Stimulated activated CD4-positive, alpha-beta T cell treated with anti-CD3 and anti-CD28 coated beads, Interleukin-12 subunit alpha, Interleukin-12 subunit beta, amount 100 ng/mL, for 48 hours (primary cell): ENCODE data around the gene PLBD2.

Source experiments
- DNase-seq, 3 donors: peaks; one replicate each; pipeline ENCODE4 v3.0.0-alpha.2; 2020; ENCODE audit warnings: low read depth in 2 of 3, low spot score in 1 of 3

Gene PLBD2

DNA sequence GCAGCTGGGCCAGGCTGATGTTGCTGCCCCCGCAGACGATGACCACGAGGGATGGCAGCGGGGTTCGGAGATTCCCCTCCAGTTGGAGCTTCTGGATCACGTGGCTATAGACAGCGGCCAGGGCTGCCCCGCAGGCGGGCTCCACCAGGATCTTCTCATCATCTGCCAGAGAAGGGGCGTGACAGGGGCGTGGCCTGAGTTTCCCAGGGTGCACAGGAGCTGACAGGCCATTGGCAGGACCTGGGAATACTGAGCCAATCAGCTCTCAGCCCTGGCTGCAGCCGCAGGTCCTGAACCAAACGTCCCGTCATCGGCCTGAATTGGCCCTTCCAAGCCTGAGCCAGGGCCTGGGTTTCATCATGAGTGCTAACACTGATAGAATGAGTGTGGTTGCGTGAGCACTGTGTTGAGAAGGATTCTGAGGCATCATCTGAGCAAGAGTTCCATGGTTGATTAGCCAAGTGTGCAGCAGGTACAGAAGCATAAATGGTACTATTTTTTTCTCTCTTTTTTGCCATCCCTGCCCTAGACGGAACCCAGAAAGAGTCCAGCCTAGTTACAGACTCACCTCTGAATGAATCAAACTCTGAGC, 34.7 kb downstream of the PLBD2 start:
- no peak for DNase-seq

DNA sequence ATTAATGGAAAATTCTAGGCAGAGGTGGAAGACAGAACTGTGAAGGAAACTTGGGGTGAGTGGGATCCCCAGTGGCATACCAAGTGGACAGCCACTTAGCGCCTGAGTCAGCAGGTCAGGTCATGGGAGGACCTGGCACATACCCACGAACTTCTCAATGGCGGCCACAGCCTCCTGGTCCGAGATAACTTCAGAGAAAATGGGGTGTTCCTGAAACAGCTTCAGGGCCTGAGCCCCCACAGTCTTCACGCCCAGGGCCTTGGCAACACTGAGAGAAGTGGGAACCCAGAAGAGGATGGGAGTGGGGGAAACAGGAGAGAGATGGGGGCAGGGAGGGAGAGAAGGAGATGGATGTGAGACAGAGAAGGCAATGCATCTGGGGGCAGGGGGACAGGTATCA, 35.4 kb downstream of the PLBD2 start:
- no peak for DNase-seq

DNA sequence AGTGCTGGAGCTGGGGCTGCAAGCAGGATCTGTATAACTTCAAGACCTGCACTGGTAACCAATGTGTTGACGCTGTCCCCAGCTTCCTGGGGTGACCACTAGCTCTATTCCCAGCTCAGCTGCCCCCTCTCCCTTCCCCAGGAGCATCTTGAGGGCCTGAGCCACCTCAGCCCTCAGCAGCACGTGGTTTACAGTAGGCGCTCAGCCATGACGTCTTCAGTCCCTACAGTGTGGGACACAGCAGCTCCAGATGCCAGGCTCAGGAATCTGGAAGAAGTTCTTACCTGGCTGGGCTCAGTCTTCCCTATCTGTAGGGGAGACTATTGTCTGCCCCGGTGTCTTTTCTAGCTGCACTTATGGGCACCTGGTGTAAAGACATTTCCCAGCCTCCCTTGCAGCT, 36.7 kb downstream of the PLBD2 start:
- DNase-seq = no peak

DNA sequence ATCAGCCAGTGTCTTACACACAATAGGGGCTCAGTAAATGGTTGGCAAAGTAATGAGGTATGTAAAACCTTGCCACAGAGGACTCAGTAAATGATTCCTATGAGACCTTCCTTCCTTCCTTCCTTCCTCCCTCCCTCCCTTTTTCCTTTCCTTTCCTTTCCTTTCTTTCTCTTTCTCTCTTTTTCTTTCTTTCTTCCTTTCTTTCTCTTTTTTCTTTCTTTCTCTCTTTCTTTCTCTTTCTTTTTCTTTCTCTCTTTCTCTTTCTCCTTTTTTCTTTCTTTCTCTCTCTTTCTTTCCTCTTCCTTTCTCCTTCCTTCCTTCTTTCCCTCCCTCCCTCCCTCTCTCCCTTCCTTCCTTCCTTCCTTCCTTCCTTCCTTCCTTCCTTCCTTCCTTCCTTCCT, 37.8 kb downstream of the PLBD2 start:
- no peak for DNase-seq

DNA sequence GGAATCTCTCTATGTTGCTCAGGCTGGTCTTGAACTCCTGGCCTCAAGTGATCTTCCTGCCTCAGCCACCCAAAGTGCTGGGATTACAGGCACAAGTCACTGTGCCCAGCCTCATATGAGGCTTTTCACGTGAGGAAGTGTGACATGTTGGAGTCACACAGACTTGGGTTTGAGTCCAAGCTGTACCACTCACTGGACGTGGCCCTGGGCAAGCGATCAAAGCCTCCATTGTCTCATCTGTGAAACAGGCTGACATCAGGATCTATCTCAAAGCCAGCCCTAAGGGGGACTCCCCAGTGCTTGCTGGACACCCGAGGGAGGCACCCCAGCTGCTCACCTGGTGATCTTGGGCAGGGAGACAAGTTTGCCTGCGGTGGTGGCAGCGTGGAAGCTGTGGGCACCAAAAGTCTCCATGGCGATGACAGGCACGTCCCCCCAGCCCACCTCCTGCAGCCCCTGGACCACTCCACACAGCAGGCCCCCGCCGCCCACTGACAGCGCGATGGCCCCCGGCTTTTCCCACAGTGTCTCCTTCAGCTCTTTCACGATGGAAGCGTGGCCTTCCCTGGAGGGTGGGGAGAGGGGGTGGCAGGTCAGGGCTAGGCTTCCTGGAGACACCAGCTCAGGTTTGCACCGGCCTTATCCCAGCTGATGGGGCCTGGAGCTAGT, 38.6 kb downstream of the PLBD2 start:
- DNase-seq = no peak

DNA sequence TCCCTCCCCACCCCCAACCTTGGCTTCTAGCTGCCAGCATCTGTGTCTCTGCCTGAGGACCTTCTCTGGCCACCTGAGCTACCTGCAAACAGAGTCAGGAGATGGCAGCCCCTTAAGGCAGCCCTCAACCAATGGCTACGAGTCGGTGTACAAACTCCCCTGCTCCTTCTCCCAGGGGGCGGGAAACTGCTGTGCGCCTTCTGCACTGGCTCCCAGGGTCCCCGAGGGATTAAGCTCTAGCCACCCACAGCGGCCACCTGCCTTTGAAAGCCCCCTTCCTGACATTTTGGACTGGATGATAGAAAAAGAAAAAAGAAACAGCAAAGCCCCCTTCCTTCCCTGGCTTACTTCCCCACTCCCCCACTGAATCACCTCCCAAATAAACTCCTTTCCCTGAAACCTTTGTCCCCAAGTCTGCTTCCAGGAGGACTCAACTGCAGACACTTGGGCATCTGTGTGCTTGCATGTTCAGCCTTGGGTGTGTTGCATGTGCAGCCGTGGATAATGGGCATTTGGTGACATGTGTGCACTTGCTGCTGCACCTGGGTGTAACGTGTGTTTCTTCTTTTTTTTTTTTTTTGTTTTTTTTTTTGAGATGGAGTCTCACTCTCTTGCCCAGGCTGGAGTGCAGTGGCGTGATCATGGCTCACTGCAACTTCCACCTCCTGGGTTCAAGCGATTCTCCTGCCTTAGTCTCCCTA, 39.3 kb downstream of the PLBD2 start:
- no peak for DNase-seq

DNA sequence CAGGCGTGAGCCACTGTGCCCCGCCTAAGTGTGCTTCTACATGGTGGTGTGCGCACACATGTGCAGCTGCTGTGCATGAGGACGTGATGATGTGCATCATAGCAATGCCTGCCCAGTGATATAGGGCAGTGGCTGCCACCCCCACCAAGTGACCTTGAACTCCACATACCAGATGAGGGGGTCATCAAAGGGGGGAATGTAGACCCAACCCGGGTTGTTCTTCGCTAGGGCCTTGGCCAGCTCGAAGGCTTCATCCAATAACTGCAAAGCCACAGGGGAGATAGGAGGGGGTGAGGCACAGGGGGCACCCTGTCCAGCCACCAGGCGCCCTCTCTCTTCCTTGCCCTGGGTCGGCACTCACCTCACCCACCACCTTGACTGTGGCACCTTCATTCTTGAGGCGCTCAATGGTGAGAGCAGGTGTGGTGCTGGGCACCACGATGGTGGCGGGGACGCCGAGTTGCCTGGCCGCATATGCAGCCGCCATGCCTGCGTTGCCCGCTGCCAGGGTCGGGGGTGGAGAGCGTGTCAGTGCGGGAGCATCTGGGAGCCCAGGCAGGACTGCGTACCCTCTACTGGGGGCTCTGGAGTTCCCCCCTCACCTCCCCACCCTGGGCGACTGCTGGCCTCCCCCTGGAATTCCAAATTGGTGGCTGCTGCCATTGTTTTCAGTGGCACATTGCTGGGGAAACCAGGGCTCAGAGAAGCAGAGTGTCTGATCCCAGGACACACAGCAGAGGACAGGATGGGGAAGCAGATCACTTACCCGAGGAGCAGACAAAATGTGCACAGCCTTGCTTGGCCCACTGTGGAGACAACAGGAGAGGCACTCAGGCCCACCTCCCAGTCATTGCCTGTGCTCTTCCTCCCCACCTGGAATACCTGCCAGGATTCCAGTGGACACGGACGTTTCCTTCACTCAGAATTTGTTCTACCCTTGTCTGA, 40.2 kb downstream of the PLBD2 start:
- no peak for DNase-seq

DNA sequence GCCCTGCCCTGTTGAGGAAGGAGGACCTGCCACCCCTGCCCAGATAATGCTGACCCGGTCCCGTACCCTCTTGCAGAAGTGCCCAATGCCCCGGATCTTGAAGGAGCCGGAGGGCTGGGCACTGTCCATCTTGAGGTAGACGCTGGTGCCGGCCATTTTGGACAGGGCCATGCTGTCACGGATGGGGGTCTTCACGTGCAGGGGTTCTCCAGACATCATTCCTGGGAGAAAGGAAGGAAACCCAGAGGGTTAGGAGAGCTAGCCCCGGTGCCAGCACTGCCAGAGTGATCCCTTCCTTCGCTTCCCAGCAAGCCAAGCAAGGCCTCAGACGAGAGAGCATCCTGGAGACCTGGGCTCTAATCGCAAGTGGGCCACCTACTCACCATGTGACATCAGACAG, 41.1 kb downstream of the PLBD2 start:
- DNase-seq = no peak

DNA sequence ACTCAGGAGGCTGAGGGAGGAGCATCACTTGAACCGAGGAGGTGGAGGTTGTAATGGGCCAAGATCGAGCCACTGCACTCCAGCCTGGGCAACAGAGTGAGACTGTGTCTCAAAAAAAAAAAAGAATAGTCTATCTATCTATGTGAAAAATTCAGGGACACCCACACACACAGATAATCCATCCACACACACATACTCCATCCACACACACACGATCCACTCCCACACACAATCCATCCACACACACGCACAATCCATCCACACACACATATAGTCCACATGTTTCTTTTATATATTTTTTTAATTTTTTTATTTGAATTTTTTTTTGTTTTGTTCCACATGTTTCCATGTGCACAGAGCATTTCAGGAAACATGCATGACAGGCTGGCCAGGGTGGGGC, 42.0 kb downstream of the PLBD2 start:
- no peak for DNase-seq

DNA sequence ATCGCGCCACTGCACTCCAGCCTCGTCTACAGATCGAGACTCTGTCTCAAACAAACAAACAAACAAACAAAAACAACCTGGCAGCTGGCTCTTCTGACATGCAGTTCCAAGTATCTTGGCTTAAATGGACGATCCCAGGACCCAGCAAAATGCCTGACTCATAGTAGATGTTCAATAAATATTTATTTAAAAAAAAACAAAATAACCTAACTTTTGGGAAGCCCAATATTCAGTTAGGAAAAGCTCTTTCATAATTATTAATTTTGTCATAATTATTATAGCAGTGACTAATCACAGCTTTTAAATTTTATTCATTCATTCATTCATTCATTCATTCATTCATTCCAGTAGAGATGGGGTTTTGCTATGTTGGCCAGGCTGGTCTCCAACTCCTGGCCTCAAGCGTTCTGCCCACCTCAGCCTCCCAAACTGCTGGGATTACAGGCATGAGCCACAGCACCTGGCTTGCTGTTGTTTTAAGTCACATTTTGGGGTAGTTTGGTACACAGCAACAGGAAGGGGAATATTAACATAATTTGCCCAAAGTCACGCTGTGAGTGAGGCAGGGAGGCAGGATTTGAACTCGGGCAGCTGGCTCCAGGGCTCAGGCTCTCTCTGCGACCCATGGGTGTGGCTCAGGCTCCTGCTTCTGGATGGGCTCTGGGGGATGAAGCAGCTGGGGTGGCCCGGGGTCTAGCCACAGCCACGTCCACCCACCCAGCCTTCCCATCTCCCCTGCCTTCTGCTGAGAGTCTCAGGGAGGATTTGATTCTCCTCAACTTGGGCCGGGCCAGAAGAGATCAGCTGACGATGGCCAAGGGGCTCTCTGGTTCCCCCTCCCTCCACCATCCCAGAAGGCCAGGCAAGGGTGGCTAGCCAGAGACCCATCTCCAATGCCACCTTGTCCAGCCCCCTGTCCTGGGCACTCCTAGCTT, 42.9 kb downstream of the PLBD2 start:
- DNase-seq = no peak

DNA sequence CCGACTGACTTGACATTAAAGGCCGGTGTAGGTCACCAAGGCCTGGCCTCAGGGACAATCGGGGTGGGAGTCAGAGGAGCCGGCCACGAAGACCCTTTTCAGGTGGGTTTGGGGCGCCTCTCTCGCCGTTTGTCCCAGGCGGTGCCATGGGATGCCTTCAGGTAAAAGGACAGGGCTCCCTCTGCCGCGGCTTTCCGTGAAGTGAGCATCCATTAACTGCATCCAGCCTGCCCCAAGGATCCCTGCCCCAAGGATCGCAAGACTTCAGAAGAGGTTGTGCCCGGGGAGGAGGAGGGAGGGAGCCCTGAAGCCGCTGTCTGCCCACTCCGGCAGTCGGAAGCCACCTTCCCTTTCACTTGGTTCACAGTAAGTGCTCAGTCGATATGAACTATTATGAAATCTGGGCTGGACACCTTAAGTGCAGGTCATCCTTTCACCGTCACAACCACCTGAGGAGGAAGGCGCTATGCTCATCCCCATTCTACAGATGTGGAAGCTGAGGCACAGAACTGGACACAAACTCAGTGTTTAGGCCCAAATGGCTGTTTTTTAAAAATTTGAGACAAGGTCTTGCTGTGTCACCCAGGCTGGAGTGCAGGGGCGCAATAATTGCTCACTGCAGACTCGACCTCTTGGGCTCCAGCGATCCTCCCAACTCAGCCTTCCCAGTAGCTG, 44.3 kb downstream of the PLBD2 start:
- DNase-seq = no peak

DNA sequence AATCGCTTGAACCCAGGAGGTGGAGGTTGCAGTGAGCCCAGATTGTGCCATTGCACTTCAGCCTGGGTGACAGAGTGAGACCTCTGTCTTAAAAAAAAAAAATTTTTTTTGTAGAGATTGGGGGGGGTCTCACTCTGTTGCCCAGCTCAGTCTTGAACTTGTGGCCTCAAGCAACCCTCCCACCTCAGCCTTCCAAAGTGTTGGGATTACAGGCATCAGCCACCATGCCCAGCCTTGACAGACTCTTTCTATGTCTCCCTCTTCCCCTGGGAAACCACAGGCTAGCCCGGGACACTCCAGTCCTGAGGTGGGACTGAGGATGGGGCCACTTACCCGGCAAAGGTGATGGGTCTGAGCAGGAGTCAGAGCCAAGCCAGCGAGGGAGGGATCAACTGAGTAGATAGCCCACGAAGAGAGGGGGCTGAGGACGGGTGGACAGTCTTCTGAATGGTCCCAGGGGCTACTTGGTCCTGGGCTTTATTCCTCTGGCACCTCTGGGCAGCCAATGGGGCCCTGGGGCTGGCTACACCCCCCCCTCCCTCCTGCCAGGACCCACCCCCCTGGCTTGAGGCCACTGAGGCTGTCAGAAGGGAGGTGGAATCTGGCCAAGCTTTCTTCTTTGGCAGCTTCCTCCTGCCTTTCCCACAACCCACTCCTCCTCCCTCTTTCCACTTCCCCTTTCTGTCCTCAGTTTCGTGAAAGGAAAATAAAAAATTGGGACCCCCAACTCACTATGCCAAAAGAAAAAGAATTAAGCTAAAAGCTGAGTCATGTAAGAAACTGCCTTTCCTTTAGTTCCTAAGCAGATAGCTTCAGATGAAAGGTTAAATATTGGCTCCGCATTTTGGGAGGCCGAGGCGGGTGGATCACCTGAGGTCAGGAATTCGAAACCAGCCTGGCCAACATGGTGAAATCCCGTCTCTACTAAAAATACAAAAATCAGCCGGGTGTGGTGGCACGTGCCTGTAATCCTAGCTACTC, 45.3 kb downstream of the PLBD2 start, which contains the start of gene SDS:
TSS of gene SDS (minus strand) at position 453 of the 981 bp plus-strand sequence. CDS start 4,179 bp downstream, outside the sequence.
- no peak for DNase-seq

DNA sequence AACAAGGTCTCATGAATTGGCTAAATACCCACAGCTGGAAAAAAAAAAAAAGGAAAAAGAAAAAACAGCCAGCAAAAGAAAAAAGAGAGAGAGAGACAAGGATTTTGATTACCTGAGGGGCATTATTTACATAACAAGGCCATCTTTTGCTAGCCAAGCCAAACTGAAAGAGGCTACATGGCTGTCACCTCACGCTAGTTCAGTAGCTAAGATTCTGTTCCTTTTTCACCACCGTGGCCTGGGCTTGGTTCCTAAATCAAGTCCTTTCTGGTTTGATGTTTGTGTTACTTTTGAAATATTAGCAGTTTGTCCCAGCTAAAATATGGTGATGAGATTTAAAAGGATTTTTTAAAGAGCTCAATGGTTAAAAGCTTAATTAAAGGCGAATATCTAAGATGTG, 47.3 kb downstream of the PLBD2 start:
- DNase-seq = no peak

DNA sequence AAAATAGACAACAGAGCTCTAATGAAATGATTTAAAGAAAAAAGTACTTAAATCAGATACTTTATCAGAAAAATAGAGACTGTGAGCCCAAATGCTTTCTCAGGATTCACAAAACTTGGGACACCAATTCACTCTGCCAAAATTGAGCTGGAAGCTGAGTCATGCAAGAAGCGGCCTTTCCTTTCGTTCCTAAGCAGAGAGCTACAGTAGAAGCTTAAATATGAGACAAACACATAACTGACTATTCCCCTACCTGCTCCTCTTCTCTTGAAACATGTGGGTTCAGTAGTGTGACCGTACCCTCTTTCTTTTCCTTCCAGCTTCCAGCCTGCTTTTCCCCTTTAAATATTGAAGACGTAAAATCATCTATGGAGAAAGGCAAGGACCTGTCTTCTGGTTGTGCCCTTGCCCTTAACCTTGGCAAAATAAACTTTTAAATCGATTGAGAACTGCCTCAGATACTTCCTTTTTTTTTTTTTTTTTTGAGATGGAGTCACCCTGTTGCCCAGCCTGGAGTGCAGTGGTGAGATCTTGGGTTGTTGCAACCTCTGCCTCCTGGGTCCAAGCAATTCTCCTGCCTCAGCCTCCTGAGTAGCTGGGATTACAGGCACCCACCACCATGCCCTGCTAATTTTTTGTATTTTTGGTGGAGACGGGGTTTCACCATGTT, 49.7 kb downstream of the PLBD2 start:
- no peak for DNase-seq

DNA sequence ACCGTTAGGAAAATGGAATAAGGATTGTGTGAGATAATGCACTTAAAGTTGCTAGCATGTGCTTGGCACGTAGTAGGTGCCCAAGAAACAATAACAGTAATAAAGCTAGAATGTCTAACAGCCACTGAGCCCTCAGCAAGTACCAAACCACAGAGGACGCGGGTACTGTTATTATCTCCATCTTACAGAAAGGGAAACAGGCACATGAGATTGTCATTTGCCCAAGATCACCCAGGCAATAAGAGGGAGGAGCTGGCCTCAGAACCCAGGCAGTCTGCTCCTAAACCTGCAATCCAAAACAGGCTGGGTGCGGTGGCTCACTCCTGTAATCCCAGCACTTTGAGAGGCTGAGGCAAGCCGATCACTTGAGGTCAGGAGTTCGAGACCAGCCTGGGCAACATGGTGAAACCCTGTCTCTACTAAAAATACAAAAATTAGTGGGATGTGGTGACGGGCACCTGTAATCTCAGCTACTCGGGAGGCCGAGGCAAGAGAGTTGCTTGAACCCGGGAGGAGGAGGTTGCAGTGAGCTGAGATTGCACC, 50.4 kb downstream of the PLBD2 start:
- no peak for DNase-seq

DNA sequence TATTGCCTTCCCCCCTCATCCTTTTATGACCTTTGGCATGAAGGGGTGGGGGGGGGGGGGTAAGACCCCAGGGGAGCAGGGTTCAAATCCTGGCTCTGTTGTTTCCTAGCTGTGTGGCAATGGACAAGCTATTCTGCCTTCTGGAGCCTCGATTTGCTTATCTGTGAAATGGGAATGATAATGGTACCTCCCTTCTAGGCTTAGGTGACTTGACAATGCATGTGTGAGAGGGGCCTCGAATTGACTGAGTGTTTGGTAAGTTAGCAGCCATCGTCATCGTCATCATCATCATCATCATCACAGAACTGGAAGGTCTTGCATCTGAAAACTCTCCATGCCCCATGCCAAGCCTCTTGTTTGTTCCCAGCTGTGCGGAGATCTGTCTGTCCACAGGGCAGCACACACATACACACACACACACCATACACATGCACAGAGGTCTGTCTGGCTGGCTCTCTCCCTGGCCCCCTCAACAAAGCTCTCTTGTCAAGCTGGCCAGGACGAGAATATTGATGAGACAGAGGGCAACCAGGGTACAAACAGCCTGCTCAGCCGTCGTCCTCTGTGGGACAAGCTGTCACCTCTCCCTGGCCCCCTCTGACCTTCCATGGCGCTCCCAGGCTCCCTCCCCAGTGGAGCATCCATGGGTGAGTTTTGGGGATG, 51.2 kb downstream of the PLBD2 start:
- no peak for DNase-seq

DNA sequence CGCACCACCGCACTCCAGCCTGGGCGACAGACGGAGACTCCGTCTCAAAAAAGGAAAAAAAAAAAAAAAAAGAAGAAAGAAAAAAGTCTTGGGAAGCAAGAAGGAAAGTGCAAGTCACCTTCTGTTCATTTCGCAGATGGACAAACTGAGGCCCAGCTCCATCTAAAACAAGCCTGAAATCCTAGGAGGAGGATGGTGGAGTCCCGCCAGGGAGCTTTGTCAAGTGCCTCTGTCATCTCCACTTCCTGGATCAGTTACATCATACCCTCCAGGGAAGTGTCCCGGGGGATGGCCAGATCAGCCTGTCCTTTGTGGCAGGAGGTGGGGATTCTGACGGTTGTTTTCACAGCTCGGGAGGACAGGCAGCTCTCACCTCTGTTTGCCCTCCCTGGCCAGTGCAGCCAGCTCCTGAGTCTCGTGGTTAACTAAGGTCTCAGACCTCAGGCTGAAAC, 55.1 kb downstream of the PLBD2 start:
- no peak for DNase-seq
